Muscle layer of duodenum (tissue), 2 donors: ENCODE data around the gene TMEM123.

ENCODE experiments used
- H3K27ac ChIP-seq: one replicate; pipeline ENCODE4 v1.7.0; 2013; ENCODE audit warnings: mild to moderate bottlenecking, low read length
- H3K27me3 ChIP-seq: one replicate; pipeline ENCODE4 v1.7.0; 2013; ENCODE audit warnings: low read depth, mild to moderate bottlenecking, control low read depth, low read length
- H3K36me3 ChIP-seq, 2 donors: one replicate each; pipeline ENCODE4 v1.7.0; 2013; ENCODE audit warnings: low read length in 2 of 2, control low read depth in 1 of 2, mild to moderate bottlenecking in 1 of 2; ENCODE audit not compliant: insufficient read depth in 2 of 2, control insufficient read depth in 1 of 2
- H3K4me1 ChIP-seq, 2 donors: one replicate each; pipeline ENCODE4 v1.7.0; 2013; ENCODE audit warnings: low read length in 2 of 2, mild to moderate bottlenecking in 2 of 2, control low read depth in 1 of 2, moderate library complexity in 1 of 2; ENCODE audit not compliant: insufficient read depth in 2 of 2, control insufficient read depth in 1 of 2
- H3K4me3 ChIP-seq, 2 donors: one replicate each; pipeline ENCODE4 v1.7.0; 2013; ENCODE audit warnings: low read length in 2 of 2, low read depth in 1 of 2, mild to moderate bottlenecking in 1 of 2
- H3K9me3 ChIP-seq, 2 donors: one replicate each; pipeline ENCODE4 v1.7.0; 2013; ENCODE audit warnings: low read length in 2 of 2, control low read depth in 1 of 2, mild to moderate bottlenecking in 1 of 2; ENCODE audit not compliant: control insufficient read depth in 1 of 2
- donor health status: healthy.

The TMEM123 gene

GRCh38 chr11:102402548-102402947 is 50.0 kb downstream of the TMEM123 start:
- Histone ChIP-seq H3K9me3 (no peaks in the 10 kb centered on the region), H3K4me1 (peaks cover 5 to 10% of the 10 kb centered on the region in 2 donors), H3K27ac (no peak overlapping the region), H3K4me3 (no peak overlapping the region), H3K36me3 (peaks cover 25 to 26% of the 10 kb centered on the region in 2 donors), H3K27me3 (no peaks in the 10 kb centered on the region)

- Histone ChIP-seq H3K9me3 (no peaks in the 10 kb centered on the region), H3K36me3 (peaks cover 25 to 26% of the 10 kb centered on the region in 2 donors)
Measured at GRCh38 chr11:102401905-102402304, 50.7 kb downstream of the TMEM123 start.

GRCh38 chr11:102400603-102401002 is 52.0 kb downstream of the TMEM123 start:
- H3K4me3 ChIP-seq: no peak overlapping the region
- H3K9me3 ChIP-seq: no peaks in the 10 kb centered on the region
- peaks cover 0 to 9% of the 10 kb centered on the region in 2 donors for H3K4me1 ChIP-seq
- no peaks in the 10 kb centered on the region for H3K27me3 ChIP-seq
- H3K27ac ChIP-seq: no peak overlapping the region
- H3K36me3 ChIP-seq: peaks cover 20 to 26% of the 10 kb centered on the region in 2 donors

More at GRCh38 chr11:102401905-102402304, 50.7 kb downstream of the TMEM123 start:
- no peak overlapping the region for H3K4me3 ChIP-seq
- no peaks in the 10 kb centered on the region for H3K27me3 ChIP-seq
- H3K4me1 ChIP-seq: peaks cover 1 to 10% of the 10 kb centered on the region in 2 donors
- H3K27ac ChIP-seq: no peak overlapping the region

GRCh38 chr11:102399189-102399588 is 53.4 kb downstream of the TMEM123 start:
- Histone ChIP-seq H3K27ac (no peak overlapping the region), H3K9me3 (no peaks in the 10 kb centered on the region), H3K27me3 (no peaks in the 10 kb centered on the region), H3K4me3 (no peak overlapping the region), H3K36me3 (peaks cover 20 to 26% of the 10 kb centered on the region in 2 donors), H3K4me1 (peaks cover 0 to 9% of the 10 kb centered on the region in 2 donors)

- Histone ChIP-seq H3K9me3 (no peaks in the 10 kb centered on the region), H3K27ac (no peak overlapping the region), H3K36me3 (peaks cover 25 to 34% of the 10 kb centered on the region in 2 donors), H3K27me3 (no peaks in the 10 kb centered on the region), H3K4me3 (no peak overlapping the region), H3K4me1 (peaks cover 0 to 9% of the 10 kb centered on the region in 2 donors)
Measured at GRCh38 chr11:102398297-102398696, 54.3 kb downstream of the TMEM123 start.

GRCh38 chr11:102396708-102397563 is 55.6 kb downstream of the TMEM123 start:
- H3K27ac ChIP-seq: no peak overlapping the region
- no peak overlapping the region for H3K4me3 ChIP-seq
- no peaks in the 10 kb centered on the region for H3K27me3 ChIP-seq
- H3K36me3 ChIP-seq: peaks cover 19 to 44% of the 10 kb centered on the region in 2 donors
- H3K4me1 ChIP-seq: peaks cover 0 to 9% of the 10 kb centered on the region in 2 donors
- H3K9me3 ChIP-seq: no peaks in the 10 kb centered on the region

- Histone ChIP-seq H3K4me3 (no peak overlapping the region), H3K36me3 (peaks cover 21 to 46% of the 10 kb centered on the region in 2 donors), H3K27me3 (no peaks in the 10 kb centered on the region)
Measured at GRCh38 chr11:102395720-102396393, 56.7 kb downstream of the TMEM123 start.

GRCh38 chr11:102393272-102393730 is 59.3 kb downstream of the TMEM123 start:
- no peak overlapping the region for H3K27ac ChIP-seq
- H3K9me3 ChIP-seq: no peaks in the 10 kb centered on the region
- peaks cover 0 to 9% of the 10 kb centered on the region in 2 donors for H3K4me1 ChIP-seq
- H3K27me3 ChIP-seq: no peaks in the 10 kb centered on the region
- peaks cover 12 to 44% of the 10 kb centered on the region in 2 donors for H3K36me3 ChIP-seq
- H3K4me3 ChIP-seq: no peak overlapping the region

More at GRCh38 chr11:102395720-102396393, 56.7 kb downstream of the TMEM123 start:
- Histone ChIP-seq H3K4me1 (peaks cover 0 to 9% of the 10 kb centered on the region in 2 donors), H3K9me3 (no peaks in the 10 kb centered on the region), H3K27ac (no peak overlapping the region)

GRCh38 chr11:102391549-102392237 is 60.9 kb downstream of the TMEM123 start:
- Histone ChIP-seq H3K4me3 (no peak overlapping the region), H3K9me3 (no peaks in the 10 kb centered on the region), H3K27me3 (no peaks in the 10 kb centered on the region), H3K4me1 (no peaks in the 10 kb centered on the region), H3K36me3 (peaks cover 12 to 49% of the 10 kb centered on the region in 2 donors), H3K27ac (no peak overlapping the region)

GRCh38 chr11:102390667-102391465 is 61.7 kb downstream of the TMEM123 start:
- H3K27ac ChIP-seq: no peak overlapping the region
- H3K27me3 ChIP-seq: no peaks in the 10 kb centered on the region
- H3K9me3 ChIP-seq: no peaks in the 10 kb centered on the region
- H3K36me3 ChIP-seq: peaks cover 12 to 52% of the 10 kb centered on the region in 2 donors
- H3K4me3 ChIP-seq: no peak overlapping the region
- no peaks in the 10 kb centered on the region for H3K4me1 ChIP-seq
